Esophagus squamous epithelium (tissue), 5 donors: ENCODE results near the gene FDXR. TPM values are rescaled to one million over a fixed set of nuclear protein-coding genes. Genes with fewer than 3 reads are reported as not detected.

Source experiments
- DNase-seq: peaks from one replicate; lab custom pipeline; 2025; lab: John Stamatoyannopoulos, UW
- H3K27ac ChIP-seq, 4 donors: fragments of 200-600 bp; sonication (generic); one replicate each; pipeline ENCODE4 v1.5.1; 2016 to 2019; ENCODE audit warnings: mild to moderate bottlenecking in 1 of 4
- H3K27me3 ChIP-seq, 4 donors: fragments of 200-600 bp; sonication (generic); 1 replicate in 3 of 4; 2 replicates in 1 of 4; pipeline versions ENCODE4 v1.5.1 to v1.6.0; 2017 to 2021; ENCODE audit warnings: antibody characterized with exemption in 1 of 4
- H3K36me3 ChIP-seq, 3 donors: fragments of 200-600 bp; sonication (generic); one replicate each; pipeline ENCODE4 v1.5.1; 2016 to 2019
- H3K4me1 ChIP-seq, 3 donors: fragments of 200-600 bp; sonication (generic); one replicate each; pipeline ENCODE4 v1.5.1; 2017 to 2019
- H3K4me3 ChIP-seq, 4 donors: fragments of 200-600 bp; sonication (generic); 1 replicate in 3 of 4; 2 replicates in 1 of 4; pipeline ENCODE4 v1.5.1; 2016 to 2019; ENCODE audit warnings: mild to moderate bottlenecking in 2 of 4, moderate library complexity in 1 of 4
- H3K9me3 ChIP-seq, 3 donors: fragments of 200-600 bp; sonication (generic); one replicate each; pipeline ENCODE4 v1.5.1; 2016 to 2019
- CTCF ChIP-seq, 6 experiments: fragments of 450-650 bp in 4 of 6; fragments of 200-600 bp in 2 of 6; sonication (generic) in 2 of 6; IDR thresholded peaks; one replicate each; pipeline ENCODE4 v1.5.1; 2016 to 2019; ENCODE audit warnings: antibody characterized with exemption in 6 of 6, mild to moderate bottlenecking in 4 of 6, moderate library complexity in 4 of 6
- POLR2A ChIP-seq, 4 donors: fragments of 450-650 bp; IDR thresholded peaks; one replicate each; pipeline ENCODE4 v1.6.1; 2017; ENCODE audit warnings: antibody characterized with exemption in 4 of 4, mild to moderate bottlenecking in 4 of 4, moderate library complexity in 3 of 4
- WGBS, 2 donors: methylation state at CpG; one replicate each; pipeline ENCODE4 v1.1.5; 2018; 5-methylcytosine and 5-hydroxymethylcytosine counted together
- intact Hi-C: fragments of 100-400 bp; cut with DNase I; formaldehyde crosslinking; loops from one replicate; pipeline ENCODE4 v1.15.0; 2022
- total RNA-seq, 4 donors: library from RNA; depleted of rRNA; stranded (reverse); fragments of >200 nt; gene quantifications; one replicate each; pipeline ENCODE4 v1.1.0, GENCODE V29; 2016
- donor health status: DM: yes; HTN: yes; CAD: no.

The FDXR gene
- total RNA-seq, 4 donors from 2014 or later: 24.4 to 46.4 (median 32.4) TPM

DNA sequence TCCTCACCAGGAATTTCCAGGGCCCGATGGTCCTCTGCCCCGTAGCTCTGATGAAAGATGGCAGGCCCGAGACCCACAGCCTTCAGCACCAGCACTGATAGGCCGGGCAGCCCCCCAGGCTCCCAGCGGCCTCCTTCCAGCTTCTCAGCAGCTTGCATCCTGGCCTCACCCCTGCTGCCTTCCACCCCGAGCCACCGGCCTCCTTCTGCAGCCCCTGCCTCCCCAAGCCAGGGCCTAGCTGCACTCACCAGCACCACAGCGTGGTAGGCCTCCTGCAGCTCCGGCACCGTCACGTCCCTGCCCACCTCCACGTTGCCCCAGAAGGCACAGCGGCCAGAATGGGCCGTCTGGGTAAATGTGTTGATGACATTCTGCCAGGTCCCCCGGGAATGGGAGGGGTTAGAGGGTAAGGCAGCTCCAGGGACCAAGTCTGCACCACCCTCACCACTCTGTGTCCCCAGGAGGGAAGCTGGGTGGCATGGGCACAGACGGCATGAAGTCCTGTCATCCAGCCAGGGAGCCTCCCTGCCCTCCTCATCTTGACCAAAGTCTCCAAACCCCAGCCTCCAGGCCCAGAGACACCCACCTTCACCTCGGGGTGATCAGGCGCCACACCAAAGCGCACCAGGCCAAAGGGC is 6.5 kb downstream of the FDXR start:
- peaks cover 0 to 35% (median 0%) of the 10 kb centered on the region in 3 donors for H3K36me3 ChIP-seq
- H3K4me3 ChIP-seq: no peak overlapping the region
- no peak overlapping the region for H3K27ac ChIP-seq
- no peak for DNase-seq
- no peak for TF ChIP-seq CTCF (IDR thresholded peaks at IDR 0.05)
- TF ChIP-seq POLR2A (IDR thresholded peaks at IDR 0.05): no peak
- H3K27me3 ChIP-seq: peaks cover 0 to 22% (median 5%) of the 10 kb centered on the region in 4 donors
- no CpG with 5 or more reads among the region's 19 CpGs for WGBS, 2 donors
- no peaks in the 10 kb centered on the region for H3K9me3 ChIP-seq
- H3K4me1 ChIP-seq: peaks cover 9 to 20% (median 10%) of the 10 kb centered on the region in 3 donors
- intact Hi-C loops: no loop called here

DNA sequence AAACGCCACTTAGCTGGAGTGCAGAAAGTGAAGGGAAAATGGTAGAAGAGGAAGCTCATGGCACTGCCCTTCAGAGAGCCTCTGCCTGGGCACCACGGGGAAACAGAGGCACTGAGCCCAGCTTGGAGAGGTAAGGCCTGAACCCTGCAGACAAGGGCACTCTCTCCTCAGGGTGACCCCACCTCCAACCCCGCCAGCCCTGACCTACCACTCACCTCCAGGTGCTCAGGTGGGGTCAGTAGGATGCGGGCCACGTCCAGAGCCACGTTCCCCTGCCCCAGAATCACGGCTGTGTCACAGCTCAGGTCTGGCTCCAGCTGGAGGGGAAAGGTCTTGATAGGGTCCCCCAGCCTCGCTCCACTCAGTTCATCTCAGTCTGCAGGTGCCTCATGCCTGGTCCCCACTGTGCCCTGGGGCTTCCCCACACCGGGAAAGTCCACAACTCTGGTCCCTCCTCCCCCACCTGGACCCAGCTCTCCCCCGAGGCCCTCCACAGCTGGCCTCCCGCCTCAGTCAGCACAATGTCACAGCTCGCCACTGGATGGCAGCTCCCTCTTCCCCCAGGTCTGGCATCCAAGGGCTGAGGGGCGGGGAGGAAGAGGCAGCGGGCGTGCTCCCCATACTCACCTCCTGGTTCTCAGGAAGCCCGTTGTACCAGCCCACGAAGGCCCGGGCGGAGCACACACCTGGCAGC is 7.1 kb downstream of the FDXR start:
- no peak for DNase-seq
- TF ChIP-seq POLR2A (IDR thresholded peaks at IDR 0.05) (no peak), CTCF (IDR thresholded peaks at IDR 0.05) (no peak)
- Histone ChIP-seq H3K36me3 (peaks cover 0 to 35% (median 0%) of the 10 kb centered on the region in 3 donors), H3K9me3 (no peaks in the 10 kb centered on the region), H3K27me3 (peaks cover 7 to 29% (median 11%) of the 10 kb centered on the region in 4 donors), H3K4me1 (peaks cover 12 to 22% (median 16%) of the 10 kb centered on the region in 3 donors), H3K27ac (no peak overlapping the region), H3K4me3 (no peak overlapping the region)
- WGBS, 2 donors: 62 to 79% methylated on average over 7 of the region's 19 CpGs
- intact Hi-C loops: loop anchor here (2.0 kb wide), 1 partner anchor 121 kb away; no protein-coding TSS in a partner anchor

DNA sequence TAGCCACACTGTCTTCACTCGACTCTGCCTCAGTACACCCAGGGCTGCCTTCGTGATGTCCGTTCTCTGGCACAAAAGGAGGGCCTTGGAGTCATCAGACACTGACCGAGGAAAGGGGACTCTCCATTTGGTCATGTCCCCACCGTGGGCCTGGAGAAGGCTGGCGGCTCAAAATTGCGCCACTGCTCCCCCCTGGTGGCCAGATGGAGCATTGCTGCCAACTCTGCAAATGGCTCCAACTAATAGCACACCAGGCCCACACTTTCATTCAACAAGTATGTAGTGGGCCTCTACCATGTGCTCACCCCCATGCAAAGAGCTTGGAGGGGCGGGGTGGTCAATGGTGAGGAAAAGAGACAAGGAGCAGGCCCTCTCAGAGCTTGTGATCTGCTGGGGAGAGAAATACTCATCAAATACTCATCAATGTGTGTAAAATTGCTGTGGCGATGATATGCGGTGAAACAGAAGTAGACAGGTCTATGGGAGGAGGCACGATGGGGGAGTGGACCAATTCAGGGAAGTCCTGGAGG is 7.9 kb downstream of the FDXR start:
- no peaks in the 10 kb centered on the region for H3K9me3 ChIP-seq
- peaks cover 0 to 34% (median 0%) of the 10 kb centered on the region in 3 donors for H3K36me3 ChIP-seq
- H3K4me3 ChIP-seq: no peak overlapping the region
- intact Hi-C loops: loop anchor here (2.0 to 5.0 kb wide), 2 partner anchors 73 to 120 kb away; no protein-coding TSS in a partner anchor
- no peak for DNase-seq
- WGBS, 2 donors: 29 to 46% methylated on average over 5 to 10 of the region's 11 CpGs
- no peak overlapping the region for H3K27ac ChIP-seq
- peak; percentile 92 to 98 (median 96) for TF ChIP-seq CTCF (IDR thresholded peaks at IDR 0.05)
- no peak for TF ChIP-seq POLR2A (IDR thresholded peaks at IDR 0.05)
- H3K4me1 ChIP-seq: peaks cover 20 to 29% (median 22%) of the 10 kb centered on the region in 3 donors
- H3K27me3 ChIP-seq: peaks cover 14 to 36% (median 17%) of the 10 kb centered on the region in 4 donors

DNA sequence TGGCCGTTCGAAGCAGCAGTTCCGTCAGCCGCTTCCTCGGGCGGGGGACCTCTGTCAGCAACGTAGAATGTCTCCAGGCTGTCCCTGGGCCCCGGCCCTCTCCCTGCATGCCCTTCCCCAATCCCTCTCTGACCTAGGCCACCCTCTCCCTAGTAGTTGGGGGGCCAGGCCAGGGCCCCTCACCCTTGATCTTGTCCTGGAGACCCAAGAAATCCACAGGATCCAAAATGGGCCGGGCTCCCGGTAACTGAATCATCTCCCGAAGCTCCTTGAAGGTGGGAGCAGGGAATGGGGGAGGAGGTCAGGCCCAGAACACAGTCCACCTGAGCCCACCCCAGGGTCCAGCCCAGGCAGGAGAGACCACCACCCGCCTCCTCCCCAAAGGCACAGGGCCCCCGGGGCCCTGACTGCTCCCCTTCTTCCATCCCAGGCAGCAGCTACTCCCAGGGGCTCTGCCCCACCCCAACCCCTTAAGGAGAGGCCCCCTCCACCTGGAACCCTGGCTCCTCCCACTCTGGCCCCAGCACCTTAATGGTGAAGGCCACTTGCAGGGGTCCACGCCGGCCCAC is 8.4 kb downstream of the FDXR start:
- intact Hi-C loops: loop anchor here (2.0 to 5.0 kb wide), 2 partner anchors 72 to 120 kb away; no protein-coding TSS in a partner anchor
- Histone ChIP-seq H3K27ac (no peak overlapping the region), H3K4me3 (no peak overlapping the region), H3K4me1 (peaks cover 23 to 34% (median 27%) of the 10 kb centered on the region in 3 donors), H3K27me3 (peaks cover 18 to 41% (median 21%) of the 10 kb centered on the region in 4 donors), H3K9me3 (no peaks in the 10 kb centered on the region), H3K36me3 (peaks cover 0 to 31% (median 0%) of the 10 kb centered on the region in 3 donors)
- TF ChIP-seq POLR2A (IDR thresholded peaks at IDR 0.05): no peak
- no peak for TF ChIP-seq CTCF (IDR thresholded peaks at IDR 0.05)
- 89 to 93% methylated on average over 5 to 6 of the region's 15 CpGs for WGBS, 2 donors
- no peak for DNase-seq
